Measurements from ENCODE around the gene CACNG3. TPM values are rescaled to one million over a fixed set of nuclear protein-coding genes. Genes with fewer than 3 reads are reported as not detected.

CACNG3 gene
- not detected for total RNA-seq

DNA sequence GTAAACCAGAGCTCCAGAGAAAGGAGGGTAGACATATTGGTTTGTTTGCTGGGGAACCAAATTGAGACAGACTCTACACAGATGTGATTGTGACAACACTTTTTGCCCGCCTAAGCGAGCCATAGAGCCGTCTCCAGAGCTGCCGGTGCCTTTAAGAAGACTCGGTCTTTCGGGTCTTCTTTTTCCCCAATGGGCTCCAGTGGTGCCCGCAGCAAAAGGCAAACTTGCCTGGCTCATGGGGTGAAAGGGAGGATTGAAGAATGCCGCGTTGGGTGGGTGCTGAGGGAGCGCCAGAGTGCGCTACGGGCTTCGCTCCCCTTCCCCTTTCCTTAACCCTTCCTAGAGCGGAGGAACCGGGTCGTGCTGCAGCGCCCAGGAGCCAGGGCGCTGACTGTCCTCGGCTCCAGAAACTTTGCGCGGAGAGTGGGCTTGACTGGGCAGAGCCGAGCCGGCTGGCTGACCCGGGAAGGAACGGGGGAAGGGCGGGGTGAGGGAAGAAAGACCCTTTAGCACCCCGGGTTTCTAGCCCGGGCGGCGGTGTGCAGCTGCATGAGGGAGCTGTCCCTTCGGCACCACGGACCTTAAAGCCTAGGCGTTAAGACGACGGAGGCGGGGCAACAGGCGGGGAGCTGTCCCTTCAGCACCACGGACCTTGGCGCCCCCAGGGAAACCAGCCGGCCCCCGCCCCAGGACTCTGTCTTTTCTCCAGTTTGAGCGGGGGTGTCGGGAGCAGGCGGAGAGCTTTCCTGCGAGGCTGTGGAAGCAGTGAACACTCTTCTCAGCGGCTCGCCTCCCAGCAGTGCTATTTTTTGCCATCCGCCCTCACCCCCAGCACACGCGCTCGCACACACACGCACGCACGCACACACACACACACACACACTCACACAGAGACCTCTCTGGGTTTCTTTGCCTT, at the start of gene CACNG3:
Gene CACNG3, plus strand, starts transcription at position 880 of the 916 bp plus-strand sequence. CDS start 420 bp downstream, outside the sequence.
- no peaks in the 10 kb centered on the region for H3K36me3 ChIP-seq
- no peak within 1 kb of the TSS for H3K4me3 ChIP-seq
- H3K27me3 ChIP-seq (replicated peaks; ENCODE audit: insufficient read depth): peaks cover 4% of the 10 kb centered on the region
- no peaks in the 10 kb centered on the region for H3K9me3 ChIP-seq
- H3K4me1 ChIP-seq (replicated peaks): no peaks in the 10 kb centered on the region
- TF ChIP-seq POLR2AphosphoS5 (IDR thresholded peaks at IDR 0.05) (no peak), POLR2A (IDR thresholded peaks at IDR 0.05) (no peak)
- TF ChIP-seq, protein P1, sequence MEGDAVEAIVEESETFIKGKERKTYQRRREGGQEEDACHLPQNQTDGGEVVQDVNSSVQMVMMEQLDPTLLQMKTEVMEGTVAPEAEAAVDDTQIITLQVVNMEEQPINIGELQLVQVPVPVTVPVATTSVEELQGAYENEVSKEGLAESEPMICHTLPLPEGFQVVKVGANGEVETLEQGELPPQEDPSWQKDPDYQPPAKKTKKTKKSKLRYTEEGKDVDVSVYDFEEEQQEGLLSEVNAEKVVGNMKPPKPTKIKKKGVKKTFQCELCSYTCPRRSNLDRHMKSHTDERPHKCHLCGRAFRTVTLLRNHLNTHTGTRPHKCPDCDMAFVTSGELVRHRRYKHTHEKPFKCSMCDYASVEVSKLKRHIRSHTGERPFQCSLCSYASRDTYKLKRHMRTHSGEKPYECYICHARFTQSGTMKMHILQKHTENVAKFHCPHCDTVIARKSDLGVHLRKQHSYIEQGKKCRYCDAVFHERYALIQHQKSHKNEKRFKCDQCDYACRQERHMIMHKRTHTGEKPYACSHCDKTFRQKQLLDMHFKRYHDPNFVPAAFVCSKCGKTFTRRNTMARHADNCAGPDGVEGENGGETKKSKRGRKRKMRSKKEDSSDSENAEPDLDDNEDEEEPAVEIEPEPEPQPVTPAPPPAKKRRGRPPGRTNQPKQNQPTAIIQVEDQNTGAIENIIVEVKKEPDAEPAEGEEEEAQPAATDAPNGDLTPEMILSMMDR (IDR thresholded peaks at IDR 0.05): no peak
- intact Hi-C loops (cut with DNase I): loop anchor here (10.0 kb wide), 1 partner anchor 211 kb away; no protein-coding TSS in a partner anchor
- no peak within 1 kb of the TSS for H3K27ac ChIP-seq
- 3% methylated on average over 53 of the region's 54 CpGs for whole genome bisulfite sequencing
- peak; percentile 7 for DNase-seq (ENCODE audit: low spot score)

DNA sequence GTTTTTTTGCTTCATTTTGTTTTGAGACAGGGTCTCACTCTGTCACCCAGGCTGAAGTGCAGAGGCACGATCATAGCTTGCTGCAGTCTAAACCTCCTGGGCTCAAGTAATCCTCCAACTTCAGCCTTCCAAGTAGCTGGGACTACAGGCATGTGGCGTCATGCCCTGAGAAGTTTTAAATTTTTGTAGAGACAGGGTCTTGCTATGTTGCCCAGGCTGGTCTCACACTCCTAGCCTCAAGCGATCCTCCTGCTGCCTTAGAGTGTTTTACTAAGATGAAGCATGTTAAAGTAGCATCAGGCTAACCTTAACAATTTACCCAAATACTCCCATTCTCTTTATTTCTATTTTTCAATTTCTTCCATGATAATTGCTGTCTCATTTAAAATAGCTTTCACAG, 49.2 kb upstream of the CACNG3 start:
- WGBS: 92% methylated on average over 3 of the region's 3 CpGs

DNA sequence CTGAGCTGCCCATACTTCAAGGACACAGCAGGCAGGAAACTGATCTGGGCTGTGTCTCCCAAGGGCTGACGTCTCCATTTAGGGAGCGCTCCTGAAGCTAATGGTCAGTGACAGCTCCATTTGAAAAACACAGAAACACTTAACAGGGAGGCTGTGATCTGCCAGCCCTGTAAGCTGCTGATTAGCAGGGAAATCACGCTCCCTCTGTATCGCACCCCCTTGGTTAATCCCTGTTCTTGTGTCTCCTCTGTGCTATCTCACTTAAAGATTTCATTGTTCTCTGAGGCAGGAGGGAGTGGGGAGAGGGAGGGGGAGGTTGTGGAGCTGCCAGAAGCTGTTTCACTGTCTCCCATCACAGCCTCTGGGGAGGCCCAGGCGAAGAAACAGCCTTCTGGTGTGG, 47.4 kb upstream of the CACNG3 start:
- H3K4me3 ChIP-seq: no peak overlapping the region
- H3K27me3 ChIP-seq (replicated peaks; ENCODE audit: insufficient read depth): no peaks in the 10 kb centered on the region
- no peak overlapping the region for H3K27ac ChIP-seq
- TF ChIP-seq POLR2AphosphoS5 (IDR thresholded peaks at IDR 0.05) (no peak), POLR2A (IDR thresholded peaks at IDR 0.05) (no peak)
- TF ChIP-seq, protein P1 (IDR thresholded peaks at IDR 0.05): no peak
- 48% methylated on average over 5 of the region's 5 CpGs for WGBS
- H3K9me3 ChIP-seq: no peaks in the 10 kb centered on the region
- DNase-seq (ENCODE audit: low spot score): no peak
- H3K4me1 ChIP-seq (replicated peaks): no peaks in the 10 kb centered on the region
- intact Hi-C loops (cut with DNase I): loop anchor here (10.0 kb wide), 1 partner anchor 54 kb away; no protein-coding TSS in a partner anchor
- H3K36me3 ChIP-seq: no peaks in the 10 kb centered on the region

More for the DNA sequence above, 49.2 kb upstream of the CACNG3 start:
- Histone ChIP-seq H3K4me3 (no peak overlapping the region), H3K4me1 (replicated peaks) (no peaks in the 10 kb centered on the region), H3K36me3 (no peaks in the 10 kb centered on the region), H3K27me3 (replicated peaks; ENCODE audit: insufficient read depth) (no peaks in the 10 kb centered on the region), H3K9me3 (no peaks in the 10 kb centered on the region), H3K27ac (no peak overlapping the region)
- no peak for DNase-seq (ENCODE audit: low spot score)
- TF ChIP-seq POLR2A (IDR thresholded peaks at IDR 0.05): no peak
- TF ChIP-seq, protein P1 (IDR thresholded peaks at IDR 0.05): no peak
- TF ChIP-seq POLR2AphosphoS5 (IDR thresholded peaks at IDR 0.05): no peak
- intact Hi-C loops (cut with DNase I): loop anchor here (10.0 kb wide), 1 partner anchor 52 kb away; no protein-coding TSS in a partner anchor

DNA sequence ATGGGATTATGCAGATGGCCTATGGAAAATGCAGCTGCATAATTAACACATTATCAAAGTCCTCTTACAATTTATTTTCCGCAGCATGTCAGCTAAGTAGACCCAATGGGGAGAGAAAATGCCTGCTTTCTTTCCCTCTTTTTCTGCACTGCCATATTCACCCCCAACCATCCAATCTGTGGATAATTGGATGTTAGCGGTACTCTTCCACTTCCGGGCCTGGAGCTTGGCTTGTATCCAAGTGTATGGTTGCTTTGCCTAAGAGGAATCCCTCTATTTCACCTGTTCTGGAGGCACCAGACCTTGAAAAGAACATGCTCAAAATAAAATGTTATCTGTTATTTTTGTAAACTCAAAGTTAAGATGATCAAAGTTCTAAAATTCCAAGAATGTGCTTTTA, 41.1 kb upstream of the CACNG3 start:
- H3K36me3 ChIP-seq: no peaks in the 10 kb centered on the region
- 82% methylated on average over 3 of the region's 3 CpGs for WGBS

More for the DNA sequence above, 41.1 kb upstream of the CACNG3 start:
- H3K27me3 ChIP-seq (replicated peaks; ENCODE audit: insufficient read depth): no peaks in the 10 kb centered on the region
- H3K4me1 ChIP-seq (replicated peaks): no peaks in the 10 kb centered on the region
- DNase-seq (ENCODE audit: low spot score): no peak
- intact Hi-C loops (cut with DNase I): no loop called here
- no peak overlapping the region for H3K4me3 ChIP-seq
- no peaks in the 10 kb centered on the region for H3K9me3 ChIP-seq
- H3K27ac ChIP-seq: no peak overlapping the region
- TF ChIP-seq, protein P1 (IDR thresholded peaks at IDR 0.05): no peak
- TF ChIP-seq POLR2AphosphoS5 (IDR thresholded peaks at IDR 0.05) (no peak), POLR2A (IDR thresholded peaks at IDR 0.05) (no peak)
